Mucosa of rectum (tissue), 2 donors: ENCODE measurements around the gene DNAH8.
"Not testable (repeated sequence)": the region's sequence is repeated elsewhere in the genome, so short reads cannot be mapped to it uniquely, and the experiment has no call there.

Source experiments
- H3K27ac ChIP-seq, 2 donors: one replicate each; pipeline ENCODE4 v1.7.0; 2013; ENCODE audit warnings: inconsistent platforms in 2 of 2, low read depth in 2 of 2, low read length in 2 of 2
- H3K27me3 ChIP-seq, 2 donors: one replicate each; pipeline ENCODE4 v1.7.0; 2013; ENCODE audit warnings: low read length in 2 of 2; ENCODE audit not compliant: control insufficient read depth in 2 of 2, insufficient read depth in 2 of 2
- H3K36me3 ChIP-seq, 2 donors: one replicate each; pipeline ENCODE4 v1.7.0; 2013; ENCODE audit warnings: low read length in 2 of 2; ENCODE audit not compliant: control insufficient read depth in 2 of 2, insufficient read depth in 2 of 2
- H3K4me1 ChIP-seq, 2 donors: one replicate each; pipeline ENCODE4 v1.7.0; 2013; ENCODE audit warnings: low read length in 2 of 2, mild to moderate bottlenecking in 1 of 2; ENCODE audit not compliant: control insufficient read depth in 2 of 2, insufficient read depth in 2 of 2
- H3K4me3 ChIP-seq, 2 donors: one replicate each; pipeline ENCODE4 v1.7.0; 2013; ENCODE audit warnings: low read length in 2 of 2
- H3K9ac ChIP-seq, 2 donors: one replicate each; pipeline ENCODE4 v1.7.0; 2013; ENCODE audit warnings: low read length in 2 of 2, low read depth in 1 of 2, mild to moderate bottlenecking in 1 of 2
- H3K9me3 ChIP-seq, 2 donors: one replicate each; pipeline ENCODE4 v1.7.0; 2013; ENCODE audit warnings: low read length in 2 of 2; ENCODE audit not compliant: control insufficient read depth in 2 of 2
- donor health status: healthy.
- donor health status: Normal muscosa, but diverticular disease.

Gene DNAH8

DNA sequence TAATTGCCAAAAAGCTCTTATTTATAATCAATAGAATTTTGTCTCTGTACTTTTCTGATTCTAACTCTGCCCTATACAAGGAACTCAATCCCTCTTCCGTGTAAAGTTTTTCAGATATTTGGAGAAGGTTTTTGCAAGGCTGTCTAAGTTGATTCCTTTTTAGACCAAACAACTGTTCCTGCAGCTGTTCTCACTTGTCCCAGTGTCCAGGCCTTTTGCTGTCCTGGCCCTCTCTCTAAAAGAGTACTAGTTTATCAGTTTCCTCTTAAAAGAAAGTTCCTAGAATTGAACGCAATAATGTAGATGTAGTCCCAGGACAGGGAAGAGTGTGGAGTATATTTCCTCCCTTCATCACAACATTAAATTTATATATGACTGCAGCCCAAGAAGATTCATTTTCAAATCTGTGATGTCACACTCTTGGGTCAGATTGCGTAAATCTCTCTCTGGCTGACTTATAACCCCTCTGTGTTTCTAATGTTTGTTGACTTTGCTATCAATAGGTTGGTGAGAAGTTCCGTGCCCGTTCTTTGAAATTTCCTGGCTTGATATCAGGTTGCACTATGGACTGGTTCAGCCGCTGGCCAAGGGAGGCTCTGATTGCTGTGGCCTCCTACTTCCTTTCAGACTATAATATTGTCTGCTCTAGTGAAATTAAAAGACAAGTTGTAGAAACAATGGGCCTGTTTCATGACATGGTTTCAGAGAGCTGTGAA lies 194.1 kb downstream of the DNAH8 start:
- Histone ChIP-seq H3K36me3 (no peaks in the 10 kb centered on the region), H3K4me3 (no peak overlapping the region), H3K9ac (no peak overlapping the region), H3K27ac (no peak overlapping the region), H3K27me3 (no peaks in the 10 kb centered on the region), H3K4me1 (no peaks in the 10 kb centered on the region), H3K9me3 (no peaks in the 10 kb centered on the region)

GRCh38 chr6:38910207-38910606 lies 195.1 kb downstream of the DNAH8 start:
- Histone ChIP-seq H3K36me3 (no peaks in the 10 kb centered on the region), H3K9ac (no peak overlapping the region), H3K4me3 (no peak overlapping the region), H3K27me3 (no peaks in the 10 kb centered on the region), H3K9me3 (no peaks in the 10 kb centered on the region), H3K27ac (no peak overlapping the region), H3K4me1 (no peaks in the 10 kb centered on the region)

DNA sequence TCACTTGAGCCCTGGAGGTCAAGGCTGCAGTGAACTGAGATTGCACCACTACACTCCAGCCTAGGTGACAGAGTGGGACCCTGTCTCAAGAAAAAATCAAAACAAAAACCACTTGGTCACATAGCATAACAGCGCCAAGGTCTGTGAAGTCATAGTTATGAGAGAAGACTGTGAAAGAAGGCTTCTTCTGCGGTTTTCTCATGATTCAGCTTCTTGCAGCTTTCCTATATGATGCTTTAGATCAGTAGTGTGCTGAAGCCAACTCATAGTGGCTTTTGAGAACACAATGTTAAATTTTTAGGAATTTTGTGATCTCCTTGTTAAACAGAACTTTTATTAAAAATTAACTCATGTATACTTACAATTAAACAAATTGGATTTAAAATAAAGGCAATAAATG lies 197.3 kb downstream of the DNAH8 start:
- Histone ChIP-seq H3K27me3 (no peaks in the 10 kb centered on the region), H3K9me3 (no peaks in the 10 kb centered on the region), H3K9ac (no peak overlapping the region), H3K4me1 (no peaks in the 10 kb centered on the region), H3K4me3 (no peak overlapping the region), H3K27ac (no peak overlapping the region), H3K36me3 (no peaks in the 10 kb centered on the region)

DNA sequence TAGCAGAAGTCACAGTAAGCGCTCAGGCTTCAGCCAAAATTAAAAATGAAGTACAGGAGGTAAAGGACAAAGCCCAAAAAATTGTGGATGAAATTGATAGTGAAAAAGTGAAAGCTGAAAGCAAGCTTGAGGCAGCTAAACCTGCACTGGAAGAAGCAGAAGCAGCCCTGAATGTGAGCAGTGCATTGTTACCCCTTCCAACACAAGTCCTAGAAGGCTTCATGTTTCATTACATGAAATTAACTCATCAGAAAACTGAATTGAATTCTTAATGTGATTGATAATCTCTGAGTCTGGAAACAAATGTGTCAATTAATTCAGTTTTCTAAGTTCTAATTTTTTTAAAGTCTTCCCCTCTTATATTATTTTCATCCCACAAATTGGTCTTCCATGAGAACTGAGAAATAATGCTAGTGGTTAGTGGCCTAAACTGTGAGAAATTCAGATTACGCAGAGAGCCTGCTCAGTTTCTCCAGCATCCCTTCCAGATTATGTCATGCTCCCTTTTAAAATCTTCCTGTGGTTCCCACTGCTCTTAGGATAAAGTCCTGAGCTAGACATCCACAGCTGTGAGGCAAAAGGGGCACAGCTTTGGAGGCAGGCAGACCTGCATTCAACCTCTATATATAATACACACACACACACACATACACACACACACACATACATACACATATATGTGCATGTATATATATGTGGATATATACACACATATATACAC lies 200.3 kb downstream of the DNAH8 start:
- Histone ChIP-seq H3K36me3 (no peaks in the 10 kb centered on the region), H3K4me1 (no peaks in the 10 kb centered on the region), H3K9me3 (no peaks in the 10 kb centered on the region)

DNA sequence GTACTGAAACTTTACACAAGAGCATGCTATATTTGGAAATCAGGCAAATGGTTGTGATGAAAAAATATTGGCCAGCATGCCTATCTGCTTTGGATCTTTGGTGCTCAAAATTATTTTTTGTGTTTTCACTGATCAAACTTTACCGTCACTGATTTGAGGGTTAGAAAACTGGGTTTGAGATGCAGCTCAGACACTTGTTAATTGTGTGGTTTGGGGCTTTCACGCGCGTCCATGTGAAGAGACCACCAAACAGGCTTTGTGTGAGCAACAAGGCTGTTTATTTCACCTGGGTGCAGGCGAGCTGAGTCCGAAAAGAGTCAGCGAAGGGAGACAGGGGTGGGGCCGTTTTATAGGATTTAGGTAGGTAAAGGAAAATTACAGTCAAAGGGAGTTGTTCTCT lies 206.4 kb downstream of the DNAH8 start:
- not testable (repeated sequence) for H3K36me3 ChIP-seq, H3K9ac ChIP-seq, H3K27ac ChIP-seq, H3K4me3 ChIP-seq, H3K27me3 ChIP-seq, H3K9me3 ChIP-seq, H3K4me1 ChIP-seq

More for the DNA sequence above, 200.3 kb downstream of the DNAH8 start:
- H3K4me3 ChIP-seq = no peak overlapping the region
- no peak overlapping the region for H3K9ac ChIP-seq
- H3K27ac ChIP-seq = no peak overlapping the region
- H3K27me3 ChIP-seq = no peaks in the 10 kb centered on the region

DNA sequence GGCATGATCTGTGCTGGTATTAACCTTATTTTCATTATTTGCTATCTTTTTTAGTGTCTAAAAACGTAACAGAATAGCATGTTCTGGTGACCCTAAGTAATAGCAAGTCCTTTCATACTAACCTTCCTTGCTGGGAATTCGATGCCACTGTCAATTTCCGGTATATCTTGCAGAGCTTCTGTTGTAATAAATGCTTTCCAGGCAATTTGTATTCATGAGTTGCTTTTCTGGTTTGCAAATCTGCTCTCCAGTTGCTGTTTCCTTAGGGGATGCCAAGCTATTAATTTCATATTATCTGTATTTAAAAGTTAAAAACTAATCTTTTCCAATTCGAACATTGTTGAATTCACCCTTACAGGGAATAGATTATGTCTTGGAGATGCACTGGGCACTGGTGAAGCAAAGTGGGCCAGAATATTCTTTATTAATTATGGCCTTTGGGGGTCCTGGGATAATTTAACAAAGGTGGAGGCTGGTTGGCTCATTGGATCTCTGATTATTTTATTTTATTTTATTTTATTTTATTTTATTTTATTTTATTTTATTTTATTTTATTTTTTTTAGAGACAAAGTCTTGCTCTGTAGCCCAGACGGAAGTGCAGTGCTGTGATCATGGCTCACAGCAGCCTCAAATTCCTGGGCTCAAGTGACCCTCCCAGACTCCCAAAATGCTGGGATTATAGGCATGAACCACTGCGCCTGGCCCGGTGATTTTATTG lies 209.8 kb downstream of the DNAH8 start:
- Histone ChIP-seq H3K27me3 (no peaks in the 10 kb centered on the region), H3K9ac (no peak overlapping the region), H3K27ac (no peak overlapping the region)

GRCh38 chr6:38929560-38929959 lies 214.4 kb downstream of the DNAH8 start:
- H3K4me3 ChIP-seq = no peak overlapping the region

More for the DNA sequence above, 209.8 kb downstream of the DNAH8 start:
- H3K4me1 ChIP-seq = no peaks in the 10 kb centered on the region
- no peak overlapping the region for H3K4me3 ChIP-seq
- no peaks in the 10 kb centered on the region for H3K9me3 ChIP-seq
- no peaks in the 10 kb centered on the region for H3K36me3 ChIP-seq

GRCh38 chr6:38933426-38933825 lies 218.3 kb downstream of the DNAH8 start:
- H3K27me3 ChIP-seq = peaks cover 0 to 5% of the 10 kb centered on the region in 2 donors
- no peak overlapping the region for H3K27ac ChIP-seq
- no peak overlapping the region for H3K9ac ChIP-seq
- H3K9me3 ChIP-seq = no peaks in the 10 kb centered on the region
- H3K4me3 ChIP-seq = no peak overlapping the region
- no peaks in the 10 kb centered on the region for H3K36me3 ChIP-seq
- H3K4me1 ChIP-seq = no peaks in the 10 kb centered on the region

More at GRCh38 chr6:38929560-38929959, 214.4 kb downstream of the DNAH8 start:
- Histone ChIP-seq H3K27ac (no peak overlapping the region), H3K36me3 (no peaks in the 10 kb centered on the region), H3K9ac (no peak overlapping the region), H3K27me3 (peaks cover 0 to 5% of the 10 kb centered on the region in 2 donors), H3K4me1 (no peaks in the 10 kb centered on the region), H3K9me3 (no peaks in the 10 kb centered on the region)

DNA sequence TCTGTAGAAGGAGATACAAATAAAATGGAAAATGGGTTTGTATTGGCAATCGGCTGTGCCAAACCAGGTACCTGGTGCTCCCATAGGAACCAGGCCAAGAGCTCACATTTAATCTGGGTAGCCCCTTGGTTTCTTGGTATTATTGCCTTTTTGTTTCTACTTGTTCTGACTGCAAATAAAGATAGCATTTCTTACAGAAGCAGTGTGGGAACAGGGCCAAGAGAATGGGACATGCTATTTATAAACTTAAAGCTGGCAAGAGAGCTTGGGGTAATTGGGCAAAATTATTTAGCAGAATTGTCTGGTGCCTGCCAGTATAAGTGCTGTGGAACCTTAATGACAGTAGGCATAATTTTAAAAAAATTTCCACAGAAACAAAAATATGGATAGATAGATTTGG lies 219.9 kb downstream of the DNAH8 start:
- H3K27me3 ChIP-seq = peaks cover 0 to 5% of the 10 kb centered on the region in 2 donors
- H3K9me3 ChIP-seq = no peaks in the 10 kb centered on the region
- H3K4me3 ChIP-seq = no peak overlapping the region
- no peaks in the 10 kb centered on the region for H3K4me1 ChIP-seq
- H3K27ac ChIP-seq = no peak overlapping the region
- no peaks in the 10 kb centered on the region for H3K36me3 ChIP-seq
- H3K9ac ChIP-seq = no peak overlapping the region
